Astrocyte (in vitro differentiated cells and primary cell): ENCODE data around the gene CCNF.

Experiments
- CTCF ChIP-seq: IDR thresholded peaks from 2 replicates; pipeline ENCODE4 v1.5.1; 2011; ENCODE audit warnings: low read depth, mild to moderate bottlenecking, inconsistent platforms, low read length, moderate library complexity; ENCODE audit not compliant: insufficient read depth
- EZH2 ChIP-seq: IDR thresholded peaks from 2 replicates; pipeline ENCODE4 v1.6.1; 2012; ENCODE audit warnings: mild to moderate bottlenecking, low read length, inconsistent platforms; ENCODE audit not compliant: insufficient read depth

- TF ChIP-seq CTCF (no peak), EZH2 (no peak)
These were observed at the start of gene CCNF for GRCh38 chr16:2429034-2429770.
